Measurements from ENCODE around the gene ZSWIM6. TPM values are rescaled to one million over a fixed set of nuclear protein-coding genes. Genes with fewer than 3 reads are reported as not detected.

ZSWIM6 gene
- polyA plus RNA-seq, 1 of the 3 experiments (the other 2 are of a cell fraction), result 7.4 TPM

DNA sequence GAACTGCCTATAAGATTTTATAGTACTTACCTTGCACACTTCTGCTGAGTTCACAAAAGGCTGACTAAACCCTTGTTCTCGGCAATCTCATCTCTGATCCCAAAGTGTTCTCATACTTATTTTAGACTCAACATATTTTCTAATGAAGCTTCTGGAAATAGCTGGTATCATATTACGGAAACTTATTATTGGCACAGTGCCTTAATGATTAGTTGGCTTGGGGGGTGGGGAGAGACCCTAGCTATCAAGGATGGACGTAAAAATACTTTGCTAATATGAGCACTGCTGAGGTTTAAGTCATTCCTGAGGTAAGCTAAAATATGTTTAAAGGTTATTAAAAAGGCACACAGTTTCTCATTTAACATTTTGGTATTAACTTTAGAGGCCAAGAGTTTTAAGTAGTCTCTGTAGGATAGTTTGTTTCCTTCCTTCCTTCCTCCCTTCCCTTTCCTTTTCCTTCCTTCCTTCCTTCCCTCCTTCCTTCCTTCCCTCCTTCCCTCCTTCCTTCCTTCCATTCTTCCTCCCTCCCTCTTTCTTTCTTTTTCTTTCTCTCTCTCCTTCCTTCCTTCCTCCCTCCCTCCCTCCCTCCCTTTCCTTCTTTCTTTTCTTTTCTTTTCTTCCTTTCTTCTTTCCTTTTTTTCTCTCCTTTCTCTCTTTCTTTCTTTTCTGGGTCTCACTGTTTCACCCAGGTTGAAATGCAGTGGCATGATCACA is 31.5 kb downstream of the ZSWIM6 start:
- no peak overlapping the region for H3K4me3 ChIP-seq (ENCODE audit: low read depth in 2 of 2, low read length in 1 of 2)
- no peak for DNase-seq
- H3K4me2 ChIP-seq, result no peak overlapping the region
- no peaks in the 10 kb centered on the region for H3K27me3 ChIP-seq (ENCODE audit: insufficient read depth)
- H3K9me3 ChIP-seq, result no peaks in the 10 kb centered on the region
- H3K4me1 ChIP-seq (ENCODE audit: control insufficient read depth in 1 of 2, insufficient read depth in 2 of 2, low read depth in 1 of 2, low read length in 1 of 2), result peaks cover 6 to 8% of the 10 kb centered on the region in 2 experiments; a peak in 3 of 4 replicates
- peaks cover 77% of the 10 kb centered on the region for H3K79me2 ChIP-seq (ENCODE audit: insufficient read depth)
- no peak overlapping the region for H3K9ac ChIP-seq
- no peak overlapping the region for H3K27ac ChIP-seq (ENCODE audit: low read depth in 2 of 2, low read length in 1 of 2)
- no peak for TF ChIP-seq YY1 (IDR thresholded peaks at IDR 0.05; ENCODE audit: low read depth)
- TF ChIP-seq GATA2 (CRISPR knock-in tag; IDR thresholded peaks at IDR 0.05), result no peak
- TF ChIP-seq FOSL2 (IDR thresholded peaks at IDR 0.05; ENCODE audit: borderline replicate concordance, low read depth), result no peak
- no peak for TF ChIP-seq EZH2phosphoT487 (IDR thresholded peaks at IDR 0.05; ENCODE audit: borderline replicate concordance, low read depth)
- TF ChIP-seq ELF1 (IDR thresholded peaks at IDR 0.05), result no peak
- TF ChIP-seq TEAD4 (IDR thresholded peaks at IDR 0.05; ENCODE audit: borderline replicate concordance, insufficient read depth), result no peak
- TF ChIP-seq, protein P1, sequence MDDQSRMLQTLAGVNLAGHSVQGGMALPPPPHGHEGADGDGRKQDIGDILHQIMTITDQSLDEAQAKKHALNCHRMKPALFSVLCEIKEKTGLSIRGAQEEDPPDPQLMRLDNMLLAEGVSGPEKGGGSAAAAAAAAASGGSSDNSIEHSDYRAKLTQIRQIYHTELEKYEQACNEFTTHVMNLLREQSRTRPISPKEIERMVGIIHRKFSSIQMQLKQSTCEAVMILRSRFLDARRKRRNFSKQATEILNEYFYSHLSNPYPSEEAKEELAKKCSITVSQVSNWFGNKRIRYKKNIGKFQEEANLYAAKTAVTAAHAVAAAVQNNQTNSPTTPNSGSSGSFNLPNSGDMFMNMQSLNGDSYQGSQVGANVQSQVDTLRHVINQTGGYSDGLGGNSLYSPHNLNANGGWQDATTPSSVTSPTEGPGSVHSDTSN (IDR thresholded peaks at IDR 0.05), result no peak
- no peak for TF ChIP-seq POLR2AphosphoS5 (IDR thresholded peaks at IDR 0.05; ENCODE audit: low read depth, low read length)
- TF ChIP-seq, protein P2, sequence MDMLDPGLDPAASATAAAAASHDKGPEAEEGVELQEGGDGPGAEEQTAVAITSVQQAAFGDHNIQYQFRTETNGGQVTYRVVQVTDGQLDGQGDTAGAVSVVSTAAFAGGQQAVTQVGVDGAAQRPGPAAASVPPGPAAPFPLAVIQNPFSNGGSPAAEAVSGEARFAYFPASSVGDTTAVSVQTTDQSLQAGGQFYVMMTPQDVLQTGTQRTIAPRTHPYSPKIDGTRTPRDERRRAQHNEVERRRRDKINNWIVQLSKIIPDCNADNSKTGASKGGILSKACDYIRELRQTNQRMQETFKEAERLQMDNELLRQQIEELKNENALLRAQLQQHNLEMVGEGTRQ (IDR thresholded peaks at IDR 0.05; ENCODE audit: borderline replicate concordance, low read depth, low read length), result no peak
- TF ChIP-seq EP300 (IDR thresholded peaks at IDR 0.05; ENCODE audit: borderline replicate concordance in 1 of 2, low read depth in 1 of 2, low read length in 1 of 2), result no peak
- no peak for TF ChIP-seq RCOR1 (IDR thresholded peaks at IDR 0.05; ENCODE audit: low read length)
- TF ChIP-seq FOXJ3 (CRISPR knock-in tag; IDR thresholded peaks at IDR 0.05), result no peak
- no peak for TF ChIP-seq JUND (IDR thresholded peaks at IDR 0.05)
- no peak for TF ChIP-seq TCF12 (IDR thresholded peaks at IDR 0.05)
- no peak for TF ChIP-seq ZBTB33 (IDR thresholded peaks at IDR 0.05; ENCODE audit: borderline replicate concordance, low read depth)
- TF ChIP-seq SMC3 (IDR thresholded peaks at IDR 0.05; ENCODE audit: low read depth, low read length), result no peak
- no peak for TF ChIP-seq MEF2A (IDR thresholded peaks at IDR 0.05; ENCODE audit: borderline replicate concordance, low read depth)
- no peak for TF ChIP-seq SIN3A (IDR thresholded peaks at IDR 0.05; ENCODE audit: borderline replicate concordance, low read depth, low read length)
- ChIA-PET CTCF (interaction anchor here (1.6 to 1.9 kb wide), 2 partner anchors 15 to 18 kb away, joined by 4 to 8 read pairs; no protein-coding TSS in a partner anchor), POLR2A (no interaction called here)
- H3K9me2 ChIP-seq, result no peaks in the 10 kb centered on the region
- H3F3A ChIP-seq (replicated peaks; ENCODE audit: insufficient read depth), result peaks cover 7% of the 10 kb centered on the region
- H3K36me3 ChIP-seq (replicated peaks in 1 of 2; ENCODE audit: control insufficient read depth in 1 of 2, insufficient read depth in 2 of 2, low read length in 1 of 2), result no peaks in the 10 kb centered on the region
- H4K20me1 ChIP-seq (ENCODE audit: insufficient read depth), result peaks cover 64% of the 10 kb centered on the region
- H2AFZ ChIP-seq (ENCODE audit: low read depth), result no peak overlapping the region
- WGBS (ENCODE audit: low lambda C conversion rate), result 93% methylated on average over 3 of the region's 3 CpGs

Measured in SK-N-SH (cell line).